COLO668 (cell line): ENCODE measurements around the gene ALLC.

Experiments used
- DNase-seq: peaks from one replicate; lab custom pipeline; 2025; ENCODE audit not compliant: unreplicated experiment; lab: John Stamatoyannopoulos, UW

The ALLC gene

DNA sequence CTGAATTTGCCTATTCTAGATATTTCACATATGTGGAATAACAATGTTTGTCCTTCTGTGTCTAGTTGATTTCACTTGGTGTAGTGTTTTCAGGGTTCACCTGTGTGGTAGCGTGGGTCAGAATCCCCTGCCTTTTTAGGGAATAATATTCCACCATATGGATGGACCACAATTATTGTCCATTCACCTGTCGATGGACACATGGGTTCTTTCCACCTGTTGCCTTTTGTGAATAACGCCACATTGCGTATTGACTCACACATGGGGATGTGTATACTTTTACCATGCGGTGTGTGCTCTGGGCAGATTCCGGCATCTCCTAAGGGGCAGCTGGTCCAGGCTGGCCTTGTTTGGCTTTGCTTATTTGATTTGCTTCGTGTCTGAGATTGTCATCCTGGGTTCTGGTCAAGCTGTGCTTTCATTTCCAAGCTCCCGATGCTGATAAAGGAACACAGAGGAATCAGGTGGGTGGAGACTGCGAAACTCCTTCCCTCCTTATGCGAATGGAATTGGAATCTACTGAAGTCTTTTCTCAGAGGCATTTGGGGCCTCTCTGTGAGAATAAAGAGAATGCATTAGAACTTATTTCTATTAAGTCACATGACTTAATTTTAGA lies 18.9 kb upstream of the ALLC start:
- DNase-seq, result peak; percentile 48

DNA sequence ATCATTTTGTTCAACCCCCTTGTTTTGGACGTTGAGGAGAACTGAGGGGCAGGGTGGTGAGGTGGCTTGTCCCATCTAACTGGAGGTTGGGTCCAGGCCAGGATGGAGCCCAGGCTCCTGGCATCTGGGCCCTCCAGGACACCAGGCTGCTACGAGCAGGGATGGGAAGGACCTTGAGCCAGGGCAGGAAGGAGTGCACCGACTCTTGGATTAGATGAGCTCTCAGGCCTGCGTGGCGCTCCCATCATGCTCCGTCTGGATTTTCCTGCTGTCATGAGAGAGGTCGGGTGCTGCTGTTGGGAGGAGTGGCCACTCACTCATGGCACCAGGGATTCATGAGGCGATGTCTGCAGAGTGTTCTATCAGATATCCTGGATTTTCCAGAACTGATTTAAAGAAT lies 18.3 kb upstream of the ALLC start:
- no peak for DNase-seq

DNA sequence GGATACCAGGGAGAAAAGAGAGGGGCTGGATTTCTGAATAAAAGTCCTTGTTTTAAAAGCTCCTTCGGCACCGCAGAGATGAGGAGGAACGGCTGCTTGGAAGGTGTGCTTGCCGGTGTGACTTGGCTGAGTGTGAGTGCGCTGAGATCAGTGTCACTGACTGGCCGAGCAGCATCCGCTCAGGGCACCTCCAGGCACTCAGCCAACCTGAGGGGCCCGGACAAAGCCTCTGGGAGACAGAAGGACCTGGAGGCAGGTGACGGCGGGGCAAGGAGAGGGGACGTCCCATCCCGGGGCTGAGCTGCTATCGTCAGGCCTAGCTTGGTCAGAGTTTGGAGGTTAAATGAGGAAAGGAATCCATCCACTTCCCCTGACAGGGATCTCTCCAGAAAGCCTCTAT lies 16.8 kb upstream of the ALLC start:
- DNase-seq, result no peak

DNA sequence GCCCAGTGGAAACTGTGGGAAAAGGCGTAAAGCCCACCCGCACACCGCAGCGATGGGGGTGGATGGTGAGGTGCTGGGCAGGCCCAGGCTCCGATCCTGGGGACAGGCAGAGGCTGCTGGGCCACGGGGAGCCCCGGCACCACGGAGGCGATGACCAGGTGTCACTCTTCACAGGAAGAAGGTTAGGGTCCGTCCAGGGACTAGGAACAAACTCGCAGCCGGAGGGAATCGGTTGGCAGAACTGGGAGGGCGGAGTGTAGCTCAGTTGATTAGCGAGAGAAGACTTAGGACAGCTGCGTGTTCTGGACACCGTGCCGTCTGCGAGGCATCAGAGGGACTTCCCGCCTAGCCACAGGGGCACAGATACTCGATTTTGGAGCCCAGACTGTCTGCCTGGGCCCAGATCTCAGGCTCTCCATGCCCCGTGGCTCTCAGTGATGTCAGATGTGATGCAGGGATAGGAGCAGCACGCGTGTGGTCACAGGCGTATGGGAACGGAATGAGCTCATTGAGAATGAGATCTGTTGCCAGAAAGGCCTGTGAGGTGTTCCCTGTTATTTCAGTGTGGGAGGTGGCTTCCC lies 16.1 kb upstream of the ALLC start:
- no peak for DNase-seq

DNA sequence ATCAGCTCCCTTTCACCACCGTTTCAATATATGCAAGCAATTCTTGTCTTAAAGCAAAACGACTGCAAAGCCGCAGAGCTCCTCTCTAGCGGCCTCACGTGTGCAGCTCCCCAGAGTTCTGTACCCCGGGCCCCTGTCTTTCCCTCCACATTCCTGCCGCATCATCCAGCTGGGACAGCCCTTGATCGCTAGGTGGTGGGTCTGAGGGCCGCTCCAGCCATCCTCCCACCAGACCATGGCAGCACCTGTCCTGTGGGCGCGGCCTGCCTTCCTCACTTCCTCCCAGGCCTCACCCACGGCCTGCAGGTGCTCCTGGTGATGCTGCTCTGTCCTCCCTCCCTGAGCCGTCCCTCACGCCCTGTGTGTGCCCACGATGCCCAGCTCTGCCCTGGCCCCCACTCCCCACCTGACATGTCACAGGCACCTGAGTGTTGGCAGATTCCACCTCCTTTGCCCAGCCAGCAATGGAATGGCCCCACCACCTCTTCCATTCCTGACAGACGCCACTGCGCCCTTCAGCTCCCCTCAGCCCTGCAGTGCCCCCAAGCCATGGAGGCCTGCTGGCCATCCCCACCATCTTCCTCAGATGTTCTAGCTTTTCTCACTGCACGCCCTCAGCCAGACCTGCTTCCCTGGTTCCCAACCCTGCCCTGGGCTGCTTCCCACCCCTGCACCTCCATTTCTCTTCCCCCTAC lies 15.3 kb upstream of the ALLC start:
- no peak for DNase-seq

DNA sequence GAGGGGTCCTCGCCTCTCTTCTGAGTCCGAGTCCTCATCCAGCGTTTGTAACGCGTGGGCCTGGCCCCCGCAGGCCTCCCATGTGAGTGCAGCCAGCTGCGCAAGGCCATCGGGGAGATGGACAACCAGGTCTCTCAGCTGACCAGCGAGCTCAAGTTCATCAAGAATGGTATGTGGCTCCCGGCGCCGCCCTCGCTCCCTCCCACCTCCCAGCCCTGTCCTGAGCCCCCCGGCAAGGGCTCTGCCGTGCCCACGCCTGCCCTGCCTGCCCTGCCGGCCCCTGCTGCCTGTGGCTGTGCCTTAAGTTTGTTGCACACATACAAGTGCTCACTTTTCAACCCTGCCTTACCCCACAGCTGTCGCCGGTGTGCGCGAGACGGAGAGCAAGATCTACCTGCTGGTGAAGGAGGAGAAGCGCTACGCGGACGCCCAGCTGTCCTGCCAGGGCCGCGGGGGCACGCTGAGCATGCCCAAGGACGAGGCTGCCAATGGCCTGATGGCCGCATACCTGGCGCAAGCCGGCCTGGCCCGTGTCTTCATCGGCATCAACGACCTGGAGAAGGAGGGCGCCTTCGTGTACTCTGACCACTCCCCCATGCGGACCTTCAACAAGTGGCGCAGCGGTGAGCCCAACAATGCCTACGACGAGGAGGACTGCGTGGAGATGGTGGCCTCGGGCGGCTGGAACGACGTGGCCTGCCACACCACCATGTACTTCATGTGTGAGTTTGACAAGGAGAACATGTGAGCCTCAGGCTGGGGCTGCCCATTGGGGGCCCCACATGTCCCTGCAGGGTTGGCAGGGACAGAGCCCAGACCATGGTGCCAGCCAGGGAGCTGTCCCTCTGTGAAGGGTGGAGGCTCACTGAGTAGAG lies 14.4 kb upstream of the ALLC start:
- DNase-seq, result no peak

DNA sequence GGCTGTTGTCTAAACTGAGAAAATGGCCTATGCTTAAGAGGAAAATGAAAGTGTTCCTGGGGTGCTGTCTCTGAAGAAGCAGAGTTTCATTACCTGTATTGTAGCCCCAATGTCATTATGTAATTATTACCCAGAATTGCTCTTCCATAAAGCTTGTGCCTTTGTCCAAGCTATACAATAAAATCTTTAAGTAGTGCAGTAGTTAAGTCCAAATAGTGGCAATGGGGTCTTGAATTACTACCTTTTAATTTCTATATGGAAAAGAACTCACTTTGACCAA lies 13.8 kb upstream of the ALLC start:
- no peak for DNase-seq

DNA sequence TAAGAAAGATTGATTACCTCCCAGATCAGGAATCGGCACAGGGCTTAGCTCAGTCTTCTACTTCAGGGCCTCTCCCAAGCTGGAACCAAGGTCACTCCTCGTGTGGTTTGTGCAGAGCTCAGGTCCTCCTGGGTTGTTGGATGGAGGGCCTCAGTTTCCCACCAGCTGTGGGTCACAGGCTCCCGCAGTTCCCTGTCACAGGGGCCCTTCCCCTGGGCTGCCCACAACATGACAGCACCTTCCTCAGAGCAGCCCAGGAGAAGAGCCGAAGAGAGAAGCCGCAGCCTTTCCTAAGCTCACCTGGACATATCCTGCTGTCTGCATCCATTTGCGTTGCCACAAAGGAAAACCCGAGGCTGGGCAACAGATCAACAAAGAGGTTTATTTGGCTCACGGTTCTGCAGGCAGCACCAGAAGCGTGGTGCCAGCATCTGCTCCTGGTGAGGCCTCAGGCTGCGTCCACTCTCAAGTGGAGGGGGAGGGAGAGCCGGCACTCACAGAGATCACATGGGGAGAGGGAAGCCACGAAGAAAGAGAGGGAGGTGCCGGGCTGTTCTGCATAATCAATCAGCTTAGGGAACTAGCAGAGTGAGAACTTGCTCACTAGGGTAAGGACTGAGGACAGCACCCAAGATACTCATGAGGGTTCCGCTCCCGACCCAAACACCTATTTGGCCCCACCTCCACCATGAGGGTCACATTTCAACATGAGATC lies 13.0 kb upstream of the ALLC start:
- no peak for DNase-seq

DNA sequence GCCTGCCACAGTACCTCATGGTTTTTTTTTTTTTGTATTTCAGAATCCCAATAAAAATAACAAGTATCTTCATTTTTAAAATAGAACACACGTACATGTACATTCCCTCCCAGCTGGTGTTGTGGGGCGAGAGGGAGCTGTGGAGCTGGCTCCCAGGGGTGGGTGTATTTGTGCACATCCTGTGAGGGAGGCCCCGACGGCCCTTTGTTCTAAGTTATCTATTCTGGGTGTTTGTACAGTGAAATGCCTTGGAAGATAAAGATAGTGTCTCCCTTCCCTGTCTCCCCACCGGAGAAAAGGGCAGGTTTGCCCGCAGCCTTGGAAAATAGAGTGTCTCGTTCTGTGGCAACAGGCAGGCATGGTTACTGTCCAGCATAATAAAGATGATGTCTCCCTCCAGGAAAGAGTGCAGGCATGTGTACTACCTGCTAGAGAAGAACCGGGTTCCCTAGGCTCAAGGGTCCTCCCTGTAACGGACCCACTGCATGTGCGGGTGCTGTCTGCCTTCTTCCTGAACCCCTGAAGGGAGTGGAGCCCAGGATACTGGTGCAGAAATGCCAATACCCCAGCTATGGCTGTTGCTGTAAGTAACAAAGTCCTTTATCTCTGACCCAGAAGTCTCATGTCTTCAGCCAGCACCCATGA lies 12.1 kb upstream of the ALLC start:
- no peak for DNase-seq

DNA sequence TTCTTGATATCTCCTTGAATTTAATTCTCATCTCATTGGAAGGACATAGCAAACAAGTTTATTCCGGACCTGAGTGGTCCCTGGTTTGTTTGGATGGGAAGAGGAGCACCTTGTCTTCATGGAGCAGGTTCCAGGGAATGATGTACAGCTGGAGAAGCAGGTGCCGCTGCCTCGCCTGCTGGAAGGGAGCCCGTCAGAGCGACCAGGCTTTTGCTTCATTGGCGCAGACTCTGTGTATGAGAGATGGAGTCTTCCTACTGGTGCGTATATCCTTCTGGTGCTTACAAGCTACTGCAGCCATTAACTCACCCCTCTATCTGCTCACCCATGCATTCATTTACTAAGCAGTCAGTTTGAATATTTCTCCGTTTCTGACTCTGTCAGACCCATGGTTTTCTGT lies 11.6 kb upstream of the ALLC start:
- DNase-seq, result no peak

DNA sequence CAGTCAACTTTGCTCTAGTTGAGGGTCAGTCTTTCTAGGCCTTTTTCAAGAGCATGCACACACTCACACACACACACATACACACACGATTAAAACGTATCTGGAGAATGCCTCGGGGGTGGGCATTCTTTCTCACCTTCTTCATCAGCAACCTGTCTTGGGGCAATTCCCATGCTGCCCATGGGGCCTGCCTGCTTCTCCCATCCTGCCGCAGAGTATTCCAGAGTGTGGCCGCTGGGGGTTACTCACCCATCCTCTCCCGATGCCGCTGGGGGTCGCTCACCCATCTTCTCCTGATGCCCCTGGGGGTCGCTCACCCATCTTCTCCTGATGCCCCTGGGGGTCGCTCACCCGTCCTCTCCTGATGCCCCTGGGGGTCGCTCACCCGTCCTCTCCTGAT lies 10.8 kb upstream of the ALLC start:
- DNase-seq, result no peak

DNA sequence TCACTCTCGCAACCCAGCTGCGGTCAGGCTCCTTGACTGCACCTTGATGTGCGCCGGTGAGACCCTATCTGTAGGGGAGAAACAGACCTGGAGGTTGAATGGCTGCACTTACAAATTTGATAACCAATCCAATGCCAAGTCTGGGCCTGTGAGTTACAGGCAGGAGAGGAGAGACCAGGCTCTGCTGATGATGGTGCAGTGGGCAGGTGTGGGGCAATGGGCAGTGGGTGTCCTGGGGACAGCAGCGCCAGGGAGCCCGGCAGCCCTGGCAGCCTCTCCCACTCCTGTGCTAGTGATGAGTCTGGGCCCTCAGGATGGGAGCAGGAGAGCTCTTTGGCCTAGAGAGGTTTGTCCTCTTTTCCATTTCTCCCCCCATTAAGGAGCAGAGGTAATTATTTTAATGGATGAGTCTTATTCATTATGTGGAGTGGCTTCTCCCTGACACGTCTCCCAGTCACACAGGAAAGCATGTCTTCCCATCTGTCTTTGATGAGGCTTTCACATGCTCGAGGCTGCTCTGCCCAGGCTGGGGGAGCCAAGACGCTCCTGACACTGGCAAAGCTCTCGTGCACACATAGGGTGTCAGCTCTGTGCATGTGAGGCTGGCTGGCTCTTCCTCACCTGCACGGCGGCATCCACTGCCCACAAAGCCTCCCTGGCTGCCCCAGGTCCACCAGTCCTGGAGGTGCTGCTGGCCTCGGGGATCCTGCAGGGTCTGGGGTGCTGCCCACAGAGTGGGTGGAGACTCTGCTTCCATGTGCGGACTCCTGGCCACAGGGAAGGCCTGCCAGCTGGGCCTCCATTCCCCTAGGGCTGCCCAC lies 10.0 kb upstream of the ALLC start:
- no peak for DNase-seq

DNA sequence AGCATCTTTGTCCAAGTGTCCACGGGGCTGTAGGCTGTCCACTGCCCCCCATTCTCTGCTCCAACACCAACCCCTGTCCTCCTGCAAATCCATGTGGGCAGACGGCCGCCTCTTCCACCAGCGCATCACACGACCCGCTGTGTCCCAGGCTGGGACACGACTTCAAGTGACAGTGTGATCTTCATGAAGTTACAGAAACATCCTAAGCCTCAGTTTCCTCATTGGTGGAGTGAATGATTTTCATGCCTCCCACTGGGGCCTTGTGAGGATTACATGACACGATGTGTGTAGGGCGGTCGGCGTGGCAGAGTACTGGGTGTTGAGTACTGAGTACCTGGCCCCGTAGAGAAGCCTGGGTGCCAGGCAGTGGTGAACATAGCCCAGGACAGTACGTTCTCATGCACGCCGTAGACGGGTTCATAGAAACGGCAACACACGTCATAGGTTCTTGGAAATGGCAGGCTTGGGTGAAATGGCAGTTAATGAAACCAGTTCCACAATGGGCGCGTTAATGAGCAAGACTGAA lies 9.3 kb upstream of the ALLC start:
- DNase-seq, result no peak

DNA sequence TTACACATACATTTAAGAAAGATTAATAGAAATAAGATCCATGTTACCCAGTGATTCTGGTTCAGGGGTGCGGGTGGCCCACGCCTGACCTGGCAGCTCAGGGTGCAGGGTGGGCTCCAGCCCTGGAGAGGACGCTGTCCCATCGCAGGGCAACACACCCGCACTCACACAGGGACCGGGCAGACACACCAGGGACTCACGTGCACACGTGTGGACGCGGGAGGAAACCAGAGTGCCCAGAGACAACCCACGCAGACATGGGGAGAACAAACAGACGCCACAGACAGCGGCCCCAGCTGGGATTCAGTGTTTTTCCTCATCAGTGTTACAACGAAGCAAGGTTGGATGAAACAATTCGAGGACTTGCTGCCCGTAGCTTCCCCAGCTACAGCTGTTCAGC lies 8.4 kb upstream of the ALLC start:
- no peak for DNase-seq

DNA sequence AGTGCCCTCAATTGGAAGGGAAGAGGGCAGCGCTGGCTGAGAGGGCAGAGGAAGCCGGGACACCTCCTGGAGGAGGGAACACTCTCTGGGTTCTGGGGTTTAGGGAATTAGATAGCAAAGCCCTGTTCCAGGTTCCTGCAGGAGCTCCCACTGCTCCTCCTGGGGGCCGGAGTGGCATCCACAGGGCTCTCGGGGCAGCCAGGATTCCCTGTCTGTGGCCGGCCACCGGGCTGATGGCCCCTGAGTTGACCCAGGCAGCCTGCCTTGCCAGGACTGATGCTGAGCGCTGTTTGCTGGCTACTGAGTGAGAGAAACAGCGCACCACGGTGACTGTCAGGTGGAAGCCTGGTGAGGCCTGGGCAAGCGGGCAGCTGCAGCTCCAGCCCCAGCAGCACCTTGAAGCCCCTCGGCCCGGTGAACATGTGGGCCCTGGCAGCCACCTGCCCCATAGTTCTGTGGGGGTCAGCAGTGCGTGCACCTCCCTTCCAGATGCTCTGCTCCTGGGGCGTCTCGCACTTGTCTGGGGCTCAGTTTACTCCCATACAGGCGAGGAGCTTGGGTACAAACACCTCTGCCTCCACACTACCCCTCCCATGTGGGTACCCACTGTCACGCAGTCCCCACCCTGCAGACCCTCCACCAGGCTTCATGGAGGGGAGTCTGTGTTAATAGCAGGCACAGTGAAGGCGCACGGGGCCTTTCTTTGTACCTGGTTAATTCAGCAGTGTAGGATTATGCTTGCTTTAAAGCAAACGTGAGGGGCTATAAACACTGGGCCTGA lies 7.7 kb upstream of the ALLC start:
- no peak for DNase-seq

DNA sequence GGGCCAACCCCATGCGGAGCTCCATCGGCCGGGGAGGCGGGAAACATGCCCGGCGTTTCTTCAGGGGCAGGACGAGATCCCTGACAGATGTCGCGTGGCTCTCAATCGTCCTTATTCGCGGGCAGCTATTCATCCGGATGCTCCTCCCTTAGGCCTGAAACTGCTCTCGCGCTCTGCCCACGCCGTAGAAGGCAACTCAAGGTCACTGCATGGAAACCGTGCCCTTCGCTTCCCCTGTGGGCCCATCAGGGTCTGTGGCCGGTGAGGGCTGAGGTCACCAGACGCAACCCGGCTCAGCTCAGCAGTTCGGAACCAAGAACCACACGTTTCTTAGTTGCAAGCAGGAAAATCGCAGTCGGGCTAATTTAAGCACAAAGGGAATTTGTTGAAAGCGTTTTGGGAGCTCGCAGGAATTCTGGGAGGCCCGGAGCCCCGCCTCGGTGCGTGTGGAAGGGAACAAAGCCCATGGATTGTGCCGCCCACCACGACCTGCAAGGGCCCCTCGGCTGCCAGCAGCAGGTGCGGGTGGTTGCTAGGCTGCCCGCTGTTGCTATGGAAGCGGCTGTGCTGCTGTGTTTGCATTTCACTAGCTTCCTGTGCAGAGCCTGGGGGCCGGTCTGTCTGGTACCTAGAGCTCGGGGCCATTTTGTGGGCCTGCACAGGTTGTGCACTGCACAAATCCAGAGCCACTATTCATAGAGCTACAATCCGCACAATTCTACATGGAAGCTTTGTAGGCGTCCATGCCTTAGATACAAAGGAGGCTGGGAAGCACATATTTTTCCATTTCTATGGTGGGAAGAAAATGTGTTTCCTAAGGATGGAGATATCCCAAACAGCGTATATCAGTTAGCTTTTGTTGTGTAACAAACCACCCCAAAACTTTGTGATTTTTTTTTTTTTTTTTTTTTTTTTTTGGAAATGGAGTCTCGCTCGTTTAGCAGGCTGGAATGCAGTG lies 6.0 kb upstream of the ALLC start:
- peak; percentile 97 for DNase-seq

DNA sequence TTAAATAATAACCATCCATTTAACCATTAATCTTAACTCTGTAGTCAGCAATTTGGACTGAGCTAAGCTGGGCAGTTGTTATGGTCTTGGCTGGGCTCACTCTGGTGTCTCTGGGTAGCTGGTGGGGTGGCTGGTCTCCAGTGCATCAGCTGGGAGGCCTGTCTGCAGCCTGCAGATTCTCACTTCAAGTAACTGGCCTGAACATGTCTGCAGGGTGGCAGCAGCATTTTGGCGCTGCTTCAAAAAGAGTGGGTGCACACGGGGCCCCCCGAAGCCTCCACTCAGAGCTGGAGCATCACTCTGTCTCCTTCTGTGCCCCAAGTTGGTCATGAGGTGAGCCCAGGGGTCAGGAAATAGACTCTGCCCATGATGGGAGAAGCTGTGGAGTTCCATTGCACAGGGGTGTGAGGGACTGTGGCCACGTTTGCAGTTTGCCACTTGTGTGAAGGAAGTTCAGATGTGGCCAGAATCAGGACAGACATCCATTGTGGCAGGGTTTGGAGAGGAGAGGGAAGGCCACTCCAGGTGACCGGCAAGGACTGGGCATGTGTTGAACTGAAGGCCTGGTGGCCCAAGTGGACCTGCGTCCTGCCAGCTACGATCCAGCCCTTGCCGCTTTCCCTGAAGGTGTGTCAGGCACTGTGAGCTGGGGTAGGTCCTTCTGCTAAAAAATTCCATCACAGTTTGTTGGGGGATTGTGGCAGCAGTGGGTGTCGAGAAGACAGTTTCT lies 4.9 kb upstream of the ALLC start:
- no peak for DNase-seq
